NCI-H1092 treated with DMSO at 0.1 percent for 48 hours (cell line): Measurements from ENCODE around the gene CGB8.

ENCODE experiments used
- DNase-seq: peaks from one replicate; lab custom pipeline; 2025; lab: John Stamatoyannopoulos, UW

Gene CGB8

GRCh38 chr19:49006905-49007304 is 42.0 kb downstream of the CGB8 start:
- no peak for DNase-seq

- DNase-seq: no peak
Measured at GRCh38 chr19:49004964-49005614, 43.8 kb downstream of the CGB8 start.

GRCh38 chr19:49004133-49004532 is 44.8 kb downstream of the CGB8 start:
- no peak for DNase-seq

GRCh38 chr19:48999481-49000325 is 49.2 kb downstream of the CGB8 start:
- DNase-seq: no peak

- no peak for DNase-seq
Measured at GRCh38 chr19:48997972-48998371, 50.9 kb downstream of the CGB8 start.
